Stimulated activated CD4-positive, alpha-beta T cell treated with anti-CD3 and anti-CD28 coated beads, TNF-alpha, amount 100 ng/mL, for 4 hours (primary cell): ENCODE measurements around the gene DIPK1B.

Experiments
- DNase-seq, 3 experiments: peaks; one replicate each; pipeline ENCODE4 v3.0.0-alpha.2; 2020; ENCODE audit warnings: low read depth in 3 of 3

The DIPK1B gene

GRCh38 chr9:136673088-136673974 is 39.0 kb upstream of the DIPK1B start:
- no peak for DNase-seq

- DNase-seq = no peak
These were observed 38.2 kb upstream of the DIPK1B start for GRCh38 chr9:136673975-136674785.

- no peak for DNase-seq
These were observed 37.5 kb upstream of the DIPK1B start for GRCh38 chr9:136674786-136675349.

- DNase-seq = no peak
These were observed 36.7 kb upstream of the DIPK1B start for GRCh38 chr9:136675477-136676296.

- no peak for DNase-seq
These were observed 36.0 kb upstream of the DIPK1B start for GRCh38 chr9:136676297-136676794.

- DNase-seq = no peak
These were observed 35.3 kb upstream of the DIPK1B start for GRCh38 chr9:136676920-136677686.

GRCh38 chr9:136678034-136678433 is 34.3 kb upstream of the DIPK1B start:
- DNase-seq = no peak

GRCh38 chr9:136678624-136679023 is 33.7 kb upstream of the DIPK1B start:
- DNase-seq = no peak

- no peak for DNase-seq
These were observed 32.9 kb upstream of the DIPK1B start for GRCh38 chr9:136679431-136679941.

GRCh38 chr9:136681029-136681428 is 31.3 kb upstream of the DIPK1B start:
- no peak for DNase-seq

- no peak for DNase-seq
These were observed 30.2 kb upstream of the DIPK1B start for GRCh38 chr9:136681945-136682699.

- no peak for DNase-seq
These were observed 29.7 kb upstream of the DIPK1B start for GRCh38 chr9:136682710-136683109.

GRCh38 chr9:136683173-136683745 is 29.1 kb upstream of the DIPK1B start:
- no peak for DNase-seq

GRCh38 chr9:136683755-136684154 is 28.6 kb upstream of the DIPK1B start:
- no peak for DNase-seq

GRCh38 chr9:136684339-136684738 is 28.0 kb upstream of the DIPK1B start:
- no peak for DNase-seq

GRCh38 chr9:136684799-136685198 is 27.6 kb upstream of the DIPK1B start:
- no peak for DNase-seq

- DNase-seq = no peak
These were observed 27.2 kb upstream of the DIPK1B start for GRCh38 chr9:136685216-136685615.

GRCh38 chr9:136685790-136686533 is 26.4 kb upstream of the DIPK1B start:
- DNase-seq = no peak

- DNase-seq = no peak
These were observed 25.9 kb upstream of the DIPK1B start for GRCh38 chr9:136686534-136686793.
